ENCODE results near the gene MARVELD1. TPM values are rescaled to one million over a fixed set of nuclear protein-coding genes. Genes with fewer than 3 reads are reported as not detected.

Gene MARVELD1
- total RNA-seq (10 to 100 TPM; 17.3 to 27.8 (median 21.6) TPM), polyA plus RNA-seq (10.6 TPM)
- long read RNA-seq, donor 1, transcript MARVELD1-201 (2 exons, 3,221 nt) = major isoform, 42 of 47 reads
- long read RNA-seq, donor 1, partial matches to known transcripts = 1 of 47 reads
- long read RNA-seq, donor 1, other reads (novel, unspliced or antisense) = 4 of 47 reads
- long read RNA-seq, donor 2, transcript MARVELD1-201 (2 exons, 3,221 nt) = major isoform, 26 of 31 reads
- long read RNA-seq, donor 2, partial matches to known transcripts = 1 of 31 reads
- long read RNA-seq, donor 2, other reads (novel, unspliced or antisense) = 3 of 31 reads
- long read RNA-seq, donor 3, transcript MARVELD1-201 (2 exons, 3,221 nt) = major isoform, 73 of 85 reads
- long read RNA-seq, donor 3, partial matches to known transcripts = 0 of 85 reads
- long read RNA-seq, donor 3, other reads (novel, unspliced or antisense) = 10 of 85 reads
- long read RNA-seq, donor 4, transcript MARVELD1-201 (2 exons, 3,221 nt) = major isoform, 39 of 41 reads
- long read RNA-seq, donor 4, partial matches to known transcripts = 0 of 41 reads
- long read RNA-seq, donor 4, other reads (novel, unspliced or antisense) = 2 of 41 reads

DNA sequence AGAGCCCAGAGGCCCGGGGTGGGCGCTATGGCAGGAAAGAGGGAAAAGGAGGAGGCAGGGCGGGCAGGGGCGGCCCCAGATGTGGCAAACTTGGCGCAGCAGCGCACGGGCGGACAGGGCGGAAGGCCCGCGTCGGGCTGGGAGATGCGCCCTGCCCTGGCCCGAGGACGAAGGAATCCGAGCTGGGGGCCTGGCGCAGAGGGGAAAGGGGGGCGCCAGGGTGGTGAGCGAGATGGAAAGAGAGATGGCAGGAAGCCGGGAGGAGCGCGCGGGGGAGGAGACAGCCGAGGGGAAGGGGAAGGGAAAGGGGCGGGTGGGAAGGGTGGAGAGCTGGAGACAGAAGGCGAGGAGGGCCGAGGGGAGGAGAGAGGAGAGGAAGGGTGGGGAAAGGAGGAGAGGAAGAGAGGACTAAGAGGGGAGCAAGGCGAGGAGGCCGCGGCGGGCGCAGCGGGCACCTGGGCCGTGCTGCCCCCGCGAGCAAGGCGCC is at the start of gene MARVELD1:
TSS of gene MARVELD1 (plus strand) at position 392 of the 487 bp plus-strand sequence. CDS start 147 bp downstream, outside the sequence.
- WGBS = under 1% methylated on average over 37 of the region's 37 CpGs
- peaks cover 6% of the 10 kb centered on the region for H3K4me1 ChIP-seq (ENCODE audit: control insufficient read depth, insufficient read depth, low read length)
- no peaks in the 10 kb centered on the region for H3K27me3 ChIP-seq (ENCODE audit: control insufficient read depth, insufficient read depth)
- DNase-seq (peak; percentile 83 to 93 (median 92)), ATAC-seq (peak; percentile 56 to 60)
- intact Hi-C loops (cut with DNase I) = no loop called here
- peak within 1 kb of the TSS; percentile 51 for H3K4me3 ChIP-seq (ENCODE audit: low read length)
- peak within 1 kb of the TSS; percentile 78 for H3K27ac ChIP-seq (ENCODE audit: low read length)
- no peaks in the 10 kb centered on the region for H3K9me3 ChIP-seq (ENCODE audit: control insufficient read depth, low read length)

DNA sequence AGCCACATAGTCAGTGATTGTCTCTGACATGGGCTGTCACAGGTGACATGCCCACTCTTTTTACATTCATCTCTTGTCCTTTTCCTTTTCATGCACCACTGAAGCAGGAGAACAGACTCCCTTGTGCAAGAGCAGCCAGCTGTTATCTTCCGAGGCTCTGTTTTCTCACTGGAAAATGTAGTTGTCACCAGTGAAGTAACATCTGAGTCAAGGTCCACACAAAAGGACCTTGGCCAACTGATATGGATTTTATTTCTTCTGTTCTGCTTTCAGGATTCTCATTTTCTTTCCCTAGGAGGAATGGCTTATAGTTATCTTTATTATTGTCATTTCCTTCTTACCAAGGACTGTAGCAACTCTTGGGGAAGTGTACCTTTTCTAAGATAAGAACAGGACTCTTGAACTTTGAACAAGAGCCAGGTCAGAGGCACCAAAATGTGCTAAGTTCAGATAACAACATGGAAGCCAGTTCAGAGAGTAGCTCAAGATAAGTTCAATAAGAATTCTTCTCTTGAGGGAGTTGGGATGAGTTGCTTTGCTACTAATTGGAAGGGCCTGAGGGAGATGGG is 49.2 kb upstream of the MARVELD1 start:
- Histone ChIP-seq H3K4me1 (ENCODE audit: control insufficient read depth, insufficient read depth, low read length) (no peaks in the 10 kb centered on the region), H3K27ac (ENCODE audit: low read length) (no peak overlapping the region), H3K9me3 (ENCODE audit: control insufficient read depth, low read length) (no peaks in the 10 kb centered on the region), H3K4me3 (ENCODE audit: low read length) (no peak overlapping the region), H3K27me3 (ENCODE audit: control insufficient read depth, insufficient read depth) (no peaks in the 10 kb centered on the region)
- 38% methylated on average over 1 of the region's 1 CpG for WGBS
- ATAC-seq (peak; percentile 11 to 64), DNase-seq (no peak)
- intact Hi-C loops (cut with DNase I) = no loop called here

DNA sequence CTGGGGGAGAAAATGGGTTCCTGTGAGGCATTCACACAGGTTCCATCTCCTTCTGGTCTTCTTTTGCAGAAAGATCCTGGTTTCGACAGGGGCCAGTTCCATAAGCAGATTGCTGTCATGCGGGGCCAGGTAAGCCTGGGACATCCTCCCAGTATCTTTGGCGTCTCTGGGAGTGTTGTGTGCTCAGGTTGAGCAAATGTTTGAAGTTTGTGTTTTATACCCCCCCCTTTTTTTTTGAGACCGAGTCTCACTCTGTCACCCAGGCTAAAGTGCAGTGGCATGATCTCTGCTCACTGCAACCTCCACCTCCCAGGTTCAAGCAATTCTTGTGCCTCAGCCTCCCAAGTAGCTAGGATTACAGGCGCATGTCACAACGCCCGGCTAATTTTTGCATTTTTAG is 46.5 kb upstream of the MARVELD1 start:
- intact Hi-C loops (cut with DNase I) = no loop called here
- Histone ChIP-seq H3K27ac (ENCODE audit: low read length) (no peak overlapping the region), H3K9me3 (ENCODE audit: control insufficient read depth, low read length) (no peaks in the 10 kb centered on the region), H3K4me1 (ENCODE audit: control insufficient read depth, insufficient read depth, low read length) (no peaks in the 10 kb centered on the region), H3K27me3 (ENCODE audit: control insufficient read depth, insufficient read depth) (no peaks in the 10 kb centered on the region), H3K4me3 (ENCODE audit: low read length) (no peak overlapping the region)
- no peak for ATAC-seq
- WGBS = 97% methylated on average over 7 of the region's 7 CpGs
- no peak for DNase-seq

DNA sequence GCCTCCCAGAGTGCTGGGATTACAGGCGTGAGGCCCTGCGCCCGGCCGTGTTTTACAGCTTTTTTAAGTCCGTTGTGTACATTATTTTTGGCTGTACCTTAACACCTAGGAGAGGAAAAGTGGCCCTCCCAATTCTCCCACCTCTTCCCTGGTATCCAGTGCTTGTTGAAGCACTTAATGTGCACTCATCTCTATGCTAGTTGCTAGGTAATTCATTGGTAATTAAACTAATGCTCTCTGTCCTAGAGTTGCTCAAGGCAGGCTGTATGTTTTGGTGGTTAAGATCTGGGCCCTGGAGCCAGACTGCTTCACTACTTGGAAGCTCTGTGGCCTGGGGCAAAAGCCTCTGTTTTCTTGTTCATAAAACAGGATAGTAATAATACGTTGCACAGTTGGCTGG is 46.1 kb upstream of the MARVELD1 start:
- Histone ChIP-seq H3K4me1 (ENCODE audit: control insufficient read depth, insufficient read depth, low read length) (no peaks in the 10 kb centered on the region), H3K9me3 (ENCODE audit: control insufficient read depth, low read length) (no peaks in the 10 kb centered on the region), H3K27ac (ENCODE audit: low read length) (no peak overlapping the region), H3K27me3 (ENCODE audit: control insufficient read depth, insufficient read depth) (no peaks in the 10 kb centered on the region), H3K4me3 (ENCODE audit: low read length) (no peak overlapping the region)
- ATAC-seq (no peak), DNase-seq (no peak)
- intact Hi-C loops (cut with DNase I) = no loop called here
- 88% methylated on average over 6 of the region's 6 CpGs for WGBS

DNA sequence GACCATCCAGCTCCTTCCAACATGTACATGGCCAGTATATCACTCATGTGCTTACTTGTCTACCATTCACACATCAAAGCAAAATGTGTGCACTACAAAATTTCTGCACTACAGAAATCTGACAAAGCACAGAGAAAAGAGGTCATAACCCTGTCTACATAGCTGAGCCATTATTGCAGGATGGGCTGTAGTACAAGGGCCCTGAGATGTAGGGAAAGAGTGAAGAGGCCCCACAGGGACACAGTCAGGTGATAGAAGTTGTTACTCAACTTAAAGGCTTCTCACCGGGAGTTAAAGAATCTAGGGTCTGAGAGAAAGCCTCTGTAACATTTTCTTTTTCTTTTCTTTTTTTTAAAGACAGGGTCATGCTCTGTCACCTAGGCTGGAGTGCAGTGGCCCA is 44.0 kb upstream of the MARVELD1 start:
- Histone ChIP-seq H3K27me3 (ENCODE audit: control insufficient read depth, insufficient read depth) (no peaks in the 10 kb centered on the region), H3K4me3 (ENCODE audit: low read length) (no peak overlapping the region), H3K9me3 (ENCODE audit: control insufficient read depth, low read length) (no peaks in the 10 kb centered on the region), H3K27ac (ENCODE audit: low read length) (no peak overlapping the region), H3K4me1 (ENCODE audit: control insufficient read depth, insufficient read depth, low read length) (no peaks in the 10 kb centered on the region)
- ATAC-seq = no peak
- no peak for DNase-seq
- 79% methylated on average over 1 of the region's 1 CpG for WGBS
- intact Hi-C loops (cut with DNase I) = no loop called here

DNA sequence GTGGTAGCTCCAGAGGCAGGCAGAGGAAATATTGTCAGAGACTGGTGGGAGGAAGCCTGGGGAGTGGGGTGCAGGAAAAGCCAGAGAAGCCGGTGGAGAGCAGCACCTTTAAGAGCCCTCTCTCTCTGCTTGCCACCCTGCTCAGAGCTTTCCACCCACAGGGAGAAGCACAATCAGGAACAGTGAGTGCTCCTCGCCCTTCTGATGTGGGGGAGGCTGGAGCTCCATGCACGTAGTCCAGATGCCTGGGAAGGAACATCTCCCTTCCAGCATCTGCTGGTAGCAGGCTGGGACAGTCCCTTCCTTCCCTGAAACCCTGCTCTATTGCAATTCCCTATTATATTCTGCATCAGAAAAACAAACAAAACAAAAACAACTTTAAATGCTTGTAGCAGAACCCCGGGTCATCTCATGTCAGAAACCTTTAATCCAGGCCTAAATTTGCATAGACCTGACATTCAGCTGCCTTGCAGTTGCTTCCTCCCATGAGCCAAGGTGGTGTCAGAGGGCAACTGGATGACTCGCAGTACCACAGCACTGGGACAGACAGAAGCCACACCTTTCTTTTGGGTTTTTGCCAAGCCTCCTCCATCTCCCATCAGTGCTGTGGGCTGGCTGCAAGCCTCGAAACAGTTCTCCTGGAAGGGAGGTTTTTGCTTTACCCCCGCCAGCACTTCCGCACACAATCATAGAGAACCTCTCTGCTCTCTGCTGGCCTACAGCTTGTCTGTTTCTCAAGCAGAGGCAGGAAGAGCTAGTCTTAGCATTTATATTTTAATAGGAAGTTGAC is 39.6 kb upstream of the MARVELD1 start:
- H3K9me3 ChIP-seq (ENCODE audit: control insufficient read depth, low read length) = no peaks in the 10 kb centered on the region
- no peaks in the 10 kb centered on the region for H3K27me3 ChIP-seq (ENCODE audit: control insufficient read depth, insufficient read depth)
- H3K4me1 ChIP-seq (ENCODE audit: control insufficient read depth, insufficient read depth, low read length) = no peaks in the 10 kb centered on the region
- intact Hi-C loops (cut with DNase I) = loop anchor here in 2 of 4 donors (10.0 kb wide), 1 partner anchor 61 kb away; the partner anchor contains the start of gene ZFYVE27 (in 2 of the 2)
- H3K27ac ChIP-seq (ENCODE audit: low read length) = no peak overlapping the region
- ATAC-seq (peak; percentile 28 to 31), DNase-seq (peak in 1 of 3 donors; percentile 12)
- H3K4me3 ChIP-seq (ENCODE audit: low read length) = no peak overlapping the region
- 61% methylated on average over 8 of the region's 8 CpGs for WGBS

DNA sequence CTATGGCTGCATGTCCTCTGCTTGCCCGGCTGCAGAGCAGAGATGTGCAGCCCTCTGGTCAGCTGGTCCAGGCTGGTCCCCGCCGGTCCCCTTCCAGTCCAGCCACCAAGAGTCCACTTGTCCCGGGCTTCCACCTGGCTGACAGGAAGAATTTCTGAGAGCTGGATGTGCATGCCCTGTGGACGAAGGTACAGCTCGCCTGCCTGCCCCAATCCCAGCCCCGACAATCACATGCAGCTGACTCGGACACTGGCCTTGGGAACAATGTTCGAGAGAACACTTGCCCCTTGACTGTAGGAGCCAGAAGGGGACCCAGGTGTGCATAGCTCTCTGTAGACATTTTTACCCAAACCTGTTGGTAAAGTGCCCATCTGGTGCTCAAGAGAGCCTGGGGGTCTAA is 38.3 kb upstream of the MARVELD1 start:
- Histone ChIP-seq H3K4me1 (ENCODE audit: control insufficient read depth, insufficient read depth, low read length) (no peaks in the 10 kb centered on the region), H3K4me3 (ENCODE audit: low read length) (no peak overlapping the region), H3K9me3 (ENCODE audit: control insufficient read depth, low read length) (no peaks in the 10 kb centered on the region), H3K27ac (ENCODE audit: low read length) (no peak overlapping the region), H3K27me3 (ENCODE audit: control insufficient read depth, insufficient read depth) (no peaks in the 10 kb centered on the region)
- 87% methylated on average over 9 of the region's 9 CpGs for WGBS
- intact Hi-C loops (cut with DNase I) = loop anchor here in 3 of 4 donors (5.0 to 10.0 kb wide), 2 partner anchors 57 to 60 kb away; partner anchors contain the start of gene ZFYVE27 (in 2 of the 3)
- DNase-seq = no peak
- no peak for ATAC-seq

DNA sequence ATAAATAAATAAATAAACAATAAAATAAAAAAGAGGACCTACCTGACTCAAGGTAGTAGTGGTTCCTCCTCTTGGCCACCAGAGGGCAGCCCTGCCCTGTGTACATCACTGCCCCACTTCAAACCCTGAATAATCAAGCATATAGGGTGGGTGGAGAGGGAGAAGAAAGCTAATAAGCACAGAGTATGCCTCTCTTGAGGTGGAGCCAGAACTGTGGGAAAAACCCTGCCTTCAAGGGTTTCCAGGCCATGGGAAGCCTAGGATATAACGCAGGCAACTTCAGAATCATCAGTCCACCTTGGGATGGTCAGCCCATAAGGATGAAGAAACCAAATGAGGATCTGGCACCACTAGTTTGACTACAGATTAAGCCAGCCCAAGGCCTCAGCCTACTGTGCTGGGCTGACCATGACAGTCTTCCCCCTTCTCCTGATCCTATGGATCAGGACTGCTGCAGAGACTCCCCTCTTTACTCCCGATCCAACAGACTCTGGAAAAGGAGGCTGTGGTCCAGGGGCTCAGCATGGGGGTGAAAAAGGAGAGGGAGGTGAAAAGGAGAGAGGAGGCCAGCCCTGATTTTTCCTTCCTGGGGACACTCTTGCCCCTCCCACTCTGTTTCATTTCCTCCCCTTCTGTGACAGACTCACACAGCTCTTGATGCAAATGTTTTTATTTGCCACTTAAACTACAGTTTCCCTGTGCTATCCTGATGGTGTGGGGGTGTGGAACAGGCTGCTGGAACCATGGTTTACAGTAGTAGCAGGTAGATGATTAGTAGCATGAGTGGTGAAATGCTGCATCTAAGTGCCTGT is 36.6 kb upstream of the MARVELD1 start:
- 91% methylated on average over 2 of the region's 2 CpGs for WGBS
- Histone ChIP-seq H3K4me1 (ENCODE audit: control insufficient read depth, insufficient read depth, low read length) (no peaks in the 10 kb centered on the region), H3K4me3 (ENCODE audit: low read length) (no peak overlapping the region), H3K27ac (ENCODE audit: low read length) (no peak overlapping the region), H3K9me3 (ENCODE audit: control insufficient read depth, low read length) (no peaks in the 10 kb centered on the region), H3K27me3 (ENCODE audit: control insufficient read depth, insufficient read depth) (no peaks in the 10 kb centered on the region)
- DNase-seq (peak in 1 of 3 donors; percentile 53), ATAC-seq (peak; percentile 65 to 68)
- intact Hi-C loops (cut with DNase I) = loop anchor here (2.0 to 10.0 kb wide), 3 partner anchors 54 to 58 kb away; partner anchors contain the start of gene ZFYVE27 (in 2 of the 4)

DNA sequence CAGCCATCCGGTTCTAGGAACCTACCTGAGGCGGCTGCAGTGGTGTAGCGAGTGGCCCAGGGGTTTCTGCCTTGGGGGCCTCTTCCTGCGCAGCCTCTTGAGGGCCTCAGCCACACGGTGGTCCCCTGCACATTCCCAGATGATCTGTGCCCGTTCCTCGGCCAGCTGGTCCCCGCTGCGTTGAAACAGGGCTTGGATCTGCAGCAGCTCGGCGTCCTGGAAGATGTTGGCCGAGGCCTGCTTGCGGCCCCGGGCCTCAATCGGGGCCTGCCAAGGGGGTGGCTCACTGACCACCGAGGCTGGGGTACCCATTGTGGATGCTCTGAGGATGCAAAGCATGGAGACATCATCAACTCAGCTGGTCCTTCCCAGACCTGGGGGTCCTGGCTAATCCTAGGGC is 33.9 kb upstream of the MARVELD1 start:
- H3K27ac ChIP-seq (ENCODE audit: low read length) = no peak overlapping the region
- no peak for DNase-seq
- peaks cover 9% of the 10 kb centered on the region for H3K4me1 ChIP-seq (ENCODE audit: control insufficient read depth, insufficient read depth, low read length)
- no peaks in the 10 kb centered on the region for H3K27me3 ChIP-seq (ENCODE audit: control insufficient read depth, insufficient read depth)
- intact Hi-C loops (cut with DNase I) = loop anchor here in 3 of 4 donors (5.0 to 10.0 kb wide), 2 partner anchors 53 to 55 kb away; partner anchors contain the start of gene ZFYVE27 (in 2 of the 3)
- WGBS = 92% methylated on average over 16 of the region's 16 CpGs
- H3K9me3 ChIP-seq (ENCODE audit: control insufficient read depth, low read length) = no peaks in the 10 kb centered on the region
- no peak overlapping the region for H3K4me3 ChIP-seq (ENCODE audit: low read length)
- ATAC-seq = no peak

DNA sequence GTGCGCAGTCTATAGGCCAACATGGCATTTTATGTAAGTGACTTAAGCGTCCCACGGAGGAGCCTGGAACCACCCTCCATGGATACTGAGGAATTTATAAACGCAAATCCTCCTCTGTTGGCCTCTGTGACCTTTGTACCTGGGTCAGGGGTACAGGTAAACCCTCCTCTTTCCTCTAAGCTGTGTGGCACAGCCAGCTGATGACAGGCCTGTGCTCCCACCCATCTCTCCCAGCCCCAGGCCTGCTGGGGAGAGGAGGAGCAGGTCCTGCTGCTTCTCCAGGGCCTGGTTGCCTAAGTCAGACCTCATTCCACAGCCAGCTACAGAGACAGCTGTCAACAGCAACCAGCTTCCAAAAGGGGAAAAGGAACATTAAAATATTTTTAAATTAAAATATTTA is 31.5 kb upstream of the MARVELD1 start:
- ATAC-seq (no peak), DNase-seq (no peak)
- Histone ChIP-seq H3K4me1 (ENCODE audit: control insufficient read depth, insufficient read depth, low read length) (peaks cover 14% of the 10 kb centered on the region), H3K27me3 (ENCODE audit: control insufficient read depth, insufficient read depth) (no peaks in the 10 kb centered on the region), H3K27ac (ENCODE audit: low read length) (no peak overlapping the region), H3K4me3 (ENCODE audit: low read length) (no peak overlapping the region), H3K9me3 (ENCODE audit: control insufficient read depth, low read length) (no peaks in the 10 kb centered on the region)
- intact Hi-C loops (cut with DNase I) = no loop called here
- 87% methylated on average over 4 of the region's 4 CpGs for WGBS

Measured in right cardiac atrium (tissue), 5 donors.